ENCODE data around the gene BBS1. TPM values are rescaled to one million over a fixed set of nuclear protein-coding genes. Genes with fewer than 3 reads are reported as not detected.

The BBS1 gene
- polyA plus RNA-seq, 3 donors: 1.3 to 8.5 (median 3.5) TPM

DNA sequence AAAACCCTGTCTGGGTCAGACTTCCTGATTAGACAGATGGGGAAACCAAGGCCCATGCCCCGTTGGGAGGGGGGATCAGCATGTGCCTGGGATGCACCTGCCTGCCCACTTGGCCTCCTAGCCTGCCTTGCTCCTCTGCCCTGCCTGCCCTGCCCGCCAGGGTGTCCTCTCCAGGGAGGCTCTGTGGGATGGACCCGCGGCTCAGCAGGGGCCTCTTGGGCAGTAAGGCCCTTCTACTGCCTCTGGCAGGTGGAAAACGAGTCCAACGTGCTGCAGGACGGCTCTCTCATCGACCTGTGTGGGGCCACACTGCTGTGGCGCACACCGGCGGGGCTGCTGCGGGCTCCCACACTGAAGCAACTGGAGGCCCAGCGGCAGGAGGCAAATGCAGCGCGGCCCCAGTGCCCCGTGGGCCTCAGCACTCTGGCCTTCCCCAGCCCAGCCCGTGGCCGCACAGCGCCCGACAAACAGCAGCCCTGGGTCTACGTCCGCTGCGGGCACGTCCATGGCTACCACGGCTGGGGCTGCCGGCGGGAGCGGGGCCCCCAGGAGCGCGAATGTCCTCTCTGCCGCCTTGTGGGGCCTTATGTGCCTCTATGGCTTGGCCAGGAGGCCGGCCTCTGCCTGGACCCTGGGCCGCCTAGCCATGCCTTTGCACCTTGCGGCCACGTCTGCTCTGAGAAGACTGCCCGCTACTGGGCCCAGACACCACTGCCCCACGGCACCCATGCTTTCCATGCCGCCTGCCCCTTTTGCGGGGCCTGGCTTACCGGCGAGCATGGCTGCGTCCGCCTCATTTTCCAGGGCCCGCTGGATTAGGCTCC lies 34.9 kb upstream of the BBS1 start:
- H3K9ac ChIP-seq (ENCODE audit: insufficient read depth, low read length, poor library complexity, severe bottlenecking): no peak overlapping the region
- Mint-ChIP-seq H3K4me1 (peaks cover 14% of the 10 kb centered on the region), H3K27me3 (ENCODE audit: low read depth in 3 of 3) (peaks cover 0 to 5% (median 0%) of the 10 kb centered on the region in 3 donors), H3K4me3 (no peak overlapping the region), H3K9me3 (no peaks in the 10 kb centered on the region), H3K36me3 (peaks cover 32 to 46% of the 10 kb centered on the region in 2 donors), H3K27ac (no peak overlapping the region)
- peaks cover 13 to 16% of the 10 kb centered on the region in 2 donors for H3K4me1 ChIP-seq (ENCODE audit: control insufficient read depth in 1 of 2, insufficient read depth in 2 of 2, low read length in 2 of 2)
- H3K4me3 ChIP-seq (replicated peaks in 1 of 3; ENCODE audit: low read depth in 2 of 3, low read length in 3 of 3): no peak overlapping the region
- TF ChIP-seq, protein P1, sequence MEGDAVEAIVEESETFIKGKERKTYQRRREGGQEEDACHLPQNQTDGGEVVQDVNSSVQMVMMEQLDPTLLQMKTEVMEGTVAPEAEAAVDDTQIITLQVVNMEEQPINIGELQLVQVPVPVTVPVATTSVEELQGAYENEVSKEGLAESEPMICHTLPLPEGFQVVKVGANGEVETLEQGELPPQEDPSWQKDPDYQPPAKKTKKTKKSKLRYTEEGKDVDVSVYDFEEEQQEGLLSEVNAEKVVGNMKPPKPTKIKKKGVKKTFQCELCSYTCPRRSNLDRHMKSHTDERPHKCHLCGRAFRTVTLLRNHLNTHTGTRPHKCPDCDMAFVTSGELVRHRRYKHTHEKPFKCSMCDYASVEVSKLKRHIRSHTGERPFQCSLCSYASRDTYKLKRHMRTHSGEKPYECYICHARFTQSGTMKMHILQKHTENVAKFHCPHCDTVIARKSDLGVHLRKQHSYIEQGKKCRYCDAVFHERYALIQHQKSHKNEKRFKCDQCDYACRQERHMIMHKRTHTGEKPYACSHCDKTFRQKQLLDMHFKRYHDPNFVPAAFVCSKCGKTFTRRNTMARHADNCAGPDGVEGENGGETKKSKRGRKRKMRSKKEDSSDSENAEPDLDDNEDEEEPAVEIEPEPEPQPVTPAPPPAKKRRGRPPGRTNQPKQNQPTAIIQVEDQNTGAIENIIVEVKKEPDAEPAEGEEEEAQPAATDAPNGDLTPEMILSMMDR (IDR thresholded peaks at IDR 0.05): no peak
- no peak overlapping the region for H3K4me2 ChIP-seq (replicated peaks; ENCODE audit: extremely low read depth, low read length, poor library complexity, severe bottlenecking)
- H3K27me3 ChIP-seq (ENCODE audit: control insufficient read depth in 2 of 2, insufficient read depth in 2 of 2, low read length in 2 of 2): no peaks in the 10 kb centered on the region
- DNase-seq: no peak
- H3K27ac ChIP-seq (ENCODE audit: low read depth in 1 of 2, low read length in 2 of 2): no peak overlapping the region
- H4K20me1 ChIP-seq (ENCODE audit: insufficient read depth, low read length): peaks cover 11% of the 10 kb centered on the region
- no peaks in the 10 kb centered on the region for H3K9me3 ChIP-seq (replicated peaks in 1 of 2; ENCODE audit: control insufficient read depth in 1 of 2, insufficient read depth in 1 of 2, low read length in 2 of 2)
- intact Hi-C loops (cut with micrococcal nuclease): loop anchor here in 1 of 2 donors (5.0 kb wide), 1 partner anchor 38 kb away; the partner anchor contains the start of gene MRPL11
- H3K79me2 ChIP-seq (ENCODE audit: insufficient read depth, low read length): peaks cover 11% of the 10 kb centered on the region
- 96% methylated on average over 43 of the region's 44 CpGs for WGBS (ENCODE audit: insufficient coverage)
- H2AFZ ChIP-seq (ENCODE audit: insufficient read depth, low read depth, low read length, poor library complexity, severe bottlenecking): no peak overlapping the region
- H3K36me3 ChIP-seq (replicated peaks in 1 of 2; ENCODE audit: control insufficient read depth in 1 of 2, insufficient read depth in 2 of 2, low read length in 2 of 2): peaks cover 9 to 41% of the 10 kb centered on the region in 2 donors

DNA sequence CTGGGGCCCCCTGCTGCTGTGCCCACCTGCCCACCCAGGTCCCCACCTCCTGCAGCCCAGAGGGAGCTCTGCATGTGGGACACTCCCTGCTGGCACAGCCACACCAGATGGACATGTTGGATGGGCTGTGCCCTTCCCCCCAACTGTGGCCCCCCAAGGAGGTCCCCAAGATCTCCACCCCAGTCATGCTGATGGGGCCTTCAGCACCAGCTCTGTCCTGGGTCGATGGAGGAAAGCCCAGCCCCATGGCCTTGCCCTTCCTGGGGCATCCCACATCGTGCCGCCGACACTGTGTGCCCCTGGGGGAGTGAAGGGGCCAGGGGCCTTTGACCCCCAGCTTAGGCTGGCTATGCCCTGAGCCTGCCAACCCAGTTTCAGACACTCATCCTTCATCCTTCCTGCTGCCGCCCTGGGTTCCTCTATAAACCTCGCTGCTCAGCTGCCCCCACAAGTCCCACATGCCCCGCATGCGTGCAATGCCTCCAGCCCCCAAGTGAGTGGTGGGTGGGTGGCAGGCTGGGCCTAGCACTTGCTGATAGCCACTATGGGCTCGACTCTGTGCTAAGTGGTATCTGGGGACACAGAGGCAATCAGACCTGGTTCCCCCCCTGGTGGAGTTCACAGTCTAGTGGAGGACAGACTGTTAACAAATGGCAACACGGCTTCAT lies 34.1 kb upstream of the BBS1 start:
- Histone ChIP-seq H3K4me1 (ENCODE audit: control insufficient read depth in 1 of 2, insufficient read depth in 2 of 2, low read length in 2 of 2) (peaks cover 19 to 23% of the 10 kb centered on the region in 2 donors), H2AFZ (ENCODE audit: insufficient read depth, low read depth, low read length, poor library complexity, severe bottlenecking) (no peak overlapping the region), H4K20me1 (ENCODE audit: insufficient read depth, low read length) (peaks cover 11% of the 10 kb centered on the region), H3K4me2 (replicated peaks; ENCODE audit: extremely low read depth, low read length, poor library complexity, severe bottlenecking) (no peak overlapping the region), H3K27me3 (ENCODE audit: control insufficient read depth in 2 of 2, insufficient read depth in 2 of 2, low read length in 2 of 2) (no peaks in the 10 kb centered on the region), H3K9me3 (replicated peaks in 1 of 2; ENCODE audit: control insufficient read depth in 1 of 2, insufficient read depth in 1 of 2, low read length in 2 of 2) (no peaks in the 10 kb centered on the region), H3K79me2 (ENCODE audit: insufficient read depth, low read length) (peaks cover 14% of the 10 kb centered on the region), H3K36me3 (replicated peaks in 1 of 2; ENCODE audit: control insufficient read depth in 1 of 2, insufficient read depth in 2 of 2, low read length in 2 of 2) (peaks cover 9 to 34% of the 10 kb centered on the region in 2 donors), H3K9ac (ENCODE audit: insufficient read depth, low read length, poor library complexity, severe bottlenecking) (no peak overlapping the region), H3K27ac (ENCODE audit: low read depth in 1 of 2, low read length in 2 of 2) (no peak overlapping the region), H3K4me3 (replicated peaks in 1 of 3; ENCODE audit: low read depth in 2 of 3, low read length in 3 of 3) (no peak overlapping the region)
- DNase-seq: no peak
- 98% methylated on average over 4 of the region's 10 CpGs for WGBS (ENCODE audit: insufficient coverage)
- H3K4me1 Mint-ChIP-seq: peaks cover 18% of the 10 kb centered on the region
- peaks cover 0 to 7% (median 0%) of the 10 kb centered on the region in 3 donors for H3K27me3 Mint-ChIP-seq (ENCODE audit: low read depth in 3 of 3)
- peaks cover 26 to 39% of the 10 kb centered on the region in 2 donors for H3K36me3 Mint-ChIP-seq
- TF ChIP-seq, protein P1 (IDR thresholded peaks at IDR 0.05): no peak
- no peak overlapping the region for H3K4me3 Mint-ChIP-seq
- no peaks in the 10 kb centered on the region for H3K9me3 Mint-ChIP-seq
- no peak overlapping the region for H3K27ac Mint-ChIP-seq
- intact Hi-C loops (cut with micrococcal nuclease): loop anchor here in 1 of 2 donors (5.0 kb wide), 1 partner anchor 39 kb away; the partner anchor contains the start of gene MRPL11
